Endothelial cell of umbilical vein (primary cell): ENCODE data around the gene SYNGAP1.

Source experiments
- POLR2A ChIP-seq: IDR thresholded peaks from 2 replicates; pipeline ENCODE4 v1.6.1; 2012; ENCODE audit warnings: low read depth, mild to moderate bottlenecking, control low read depth, low read length
- TF ChIP-seq, protein P1 (sequence below): IDR thresholded peaks from 2 replicates; pipeline ENCODE4 v1.6.1; 2011; ENCODE audit not compliant: insufficient read depth, insufficient read length

DNA sequence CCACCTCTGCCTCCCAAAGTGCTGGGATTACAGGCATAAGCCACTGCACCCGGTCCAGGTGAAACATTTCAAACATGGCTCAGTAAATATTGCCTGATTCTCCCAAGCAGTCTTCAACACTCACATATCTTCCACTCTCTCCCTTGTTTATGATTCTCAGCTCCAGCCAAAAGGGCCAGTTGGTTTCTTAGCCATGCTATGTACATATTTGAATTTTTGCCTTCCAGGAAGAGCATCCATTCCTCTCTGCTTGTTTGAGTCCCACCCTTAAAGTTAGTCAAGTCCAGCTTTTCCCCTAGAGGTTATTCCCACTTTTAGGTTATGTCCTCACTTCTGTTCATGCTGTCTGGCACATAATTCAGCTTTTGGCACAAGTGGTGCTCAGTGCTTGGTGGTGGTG, 22.3 kb upstream of the SYNGAP1 start:
- TF ChIP-seq, protein P1, sequence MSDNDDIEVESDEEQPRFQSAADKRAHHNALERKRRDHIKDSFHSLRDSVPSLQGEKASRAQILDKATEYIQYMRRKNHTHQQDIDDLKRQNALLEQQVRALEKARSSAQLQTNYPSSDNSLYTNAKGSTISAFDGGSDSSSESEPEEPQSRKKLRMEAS = no peak
- no peak for TF ChIP-seq POLR2A
